NCI-H1048 (cell line): Measurements from ENCODE around the gene CDC37L1.

Experiments used
- DNase-seq: peaks from one replicate; lab custom pipeline; 2025; lab: John Stamatoyannopoulos, UW

CDC37L1 gene

DNA sequence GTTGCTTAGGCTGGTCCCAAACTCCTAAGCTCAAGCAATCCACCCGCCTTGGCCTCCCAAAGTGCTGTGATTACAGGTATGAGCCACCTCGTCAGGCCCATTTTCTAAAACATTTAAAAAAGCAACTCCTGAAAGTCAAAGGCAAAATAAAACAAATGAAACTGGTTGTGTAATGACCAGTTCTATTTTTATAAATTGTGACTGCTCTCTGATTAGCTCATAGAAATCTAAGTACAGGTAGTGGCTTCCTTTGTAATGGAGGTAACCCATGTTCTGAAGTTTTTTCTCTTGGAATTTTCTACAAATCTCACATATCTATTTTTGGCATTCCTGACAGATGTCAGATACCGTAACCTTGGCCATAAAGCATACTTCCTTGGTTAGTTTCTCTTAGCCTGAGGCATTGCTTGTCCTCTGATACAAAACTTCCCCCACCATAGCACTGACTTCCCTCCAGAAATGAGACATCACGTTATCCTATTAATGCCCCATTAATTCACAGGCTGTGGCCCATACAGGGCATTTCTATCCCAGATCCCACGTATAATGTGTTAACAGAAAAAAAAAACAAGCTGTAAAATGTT is 75.7 kb downstream of the CDC37L1 start:
- no peak for DNase-seq

DNA sequence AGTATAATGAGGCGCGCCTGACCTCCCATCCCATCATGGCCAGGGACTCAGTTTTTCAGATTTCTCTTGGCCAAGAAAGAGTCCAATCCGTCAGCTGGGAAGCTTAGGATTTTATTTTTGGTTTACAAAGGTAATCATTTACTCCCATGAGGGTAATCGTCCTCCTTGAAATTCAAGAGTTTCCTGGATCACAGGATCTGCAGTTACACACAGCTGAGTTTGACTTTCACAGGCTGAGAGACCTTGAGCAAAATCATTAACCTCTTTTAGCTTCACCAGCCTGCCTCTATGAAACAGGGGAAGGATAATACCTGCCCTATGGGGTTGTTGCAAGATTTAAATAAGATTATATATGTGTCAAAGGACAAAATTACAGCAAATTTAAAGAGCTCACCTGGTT is 77.1 kb downstream of the CDC37L1 start:
- DNase-seq, result no peak
